Lung microvascular endothelial cell (primary cell): Measurements from ENCODE around the gene ZNF330. TPM values are rescaled to one million over a fixed set of nuclear protein-coding genes. Genes with fewer than 3 reads are reported as not detected.
"Not testable (repeated sequence)": the region's sequence is repeated elsewhere in the genome, so short reads cannot be mapped to it uniquely, and the experiment has no call there.

ENCODE experiments used
- DNase-seq, 2 donors: peaks; one replicate each; pipeline versions ENCODE4 v3.0.0 to v3.0.0-alpha.2; 2010; ENCODE audit warnings: low read depth in 2 of 2
- total RNA-seq: library from RNA; depleted of rRNA; stranded (reverse); fragments of >200 nt; gene quantifications from 2 replicates; pipeline ENCODE4 v1.2.1, GENCODE V29; 2014

Gene ZNF330
- 16.6 and 22.2 TPM in 2 replicates for total RNA-seq

- peak; percentile 92 to 94 for DNase-seq
These were observed at the start of gene ZNF330 for GRCh38 chr4:141220691-141221659. TSS of gene ZNF330 (plus strand) at chr4:141220895. CDS start at chr4:141222372, 1,477 bp downstream.

- no peak for DNase-seq
These were observed 46.2 kb upstream of the ZNF330 start for GRCh38 chr4:141174457-141174856.

- no peak for DNase-seq
These were observed 43.5 kb upstream of the ZNF330 start for GRCh38 chr4:141177171-141177570.

GRCh38 chr4:141179474-141180373, 41.0 kb upstream of the ZNF330 start:
- no peak for DNase-seq

- DNase-seq = no peak
These were observed 39.5 kb upstream of the ZNF330 start for GRCh38 chr4:141180991-141181761.

- not testable (repeated sequence) for DNase-seq
These were observed 37.2 kb upstream of the ZNF330 start for GRCh38 chr4:141183491-141183890.

GRCh38 chr4:141192564-141192963, 28.1 kb upstream of the ZNF330 start:
- no peak for DNase-seq

- DNase-seq = no peak
These were observed 27.1 kb upstream of the ZNF330 start for GRCh38 chr4:141193516-141194034.

GRCh38 chr4:141195095-141195707, 25.5 kb upstream of the ZNF330 start:
- DNase-seq = no peak

GRCh38 chr4:141196227-141196933, 24.3 kb upstream of the ZNF330 start:
- DNase-seq = no peak

- no peak for DNase-seq
These were observed 12.7 kb upstream of the ZNF330 start for GRCh38 chr4:141207961-141208360.

- DNase-seq = no peak
These were observed 10.5 kb upstream of the ZNF330 start for GRCh38 chr4:141210168-141210567.

- DNase-seq = no peak
These were observed 7.1 kb upstream of the ZNF330 start for GRCh38 chr4:141213550-141213991.

- DNase-seq = no peak
These were observed 5.7 kb upstream of the ZNF330 start for GRCh38 chr4:141215030-141215429.

GRCh38 chr4:141216002-141216761, 4.5 kb upstream of the ZNF330 start:
- DNase-seq = no peak

GRCh38 chr4:141220271-141220670, 424 bp upstream of the ZNF330 start:
- DNase-seq = no peak

GRCh38 chr4:141223418-141223817, 2.7 kb downstream of the ZNF330 start:
- no peak for DNase-seq

- DNase-seq = not testable (repeated sequence)
These were observed 6.6 kb downstream of the ZNF330 start for GRCh38 chr4:141227280-141227679.
